Measurements from ENCODE around the gene FADD.
A peak's percentile ranks its signal among the peaks of the same experiment; 100 is the strongest.

FADD gene

GRCh38 chr11:70169632-70170031 lies 33.5 kb upstream of the FADD start:
- Mint-ChIP-seq H3K4me1 (ENCODE audit: low read depth) (no peaks in the 10 kb centered on the region), H3K9me3 (no peaks in the 10 kb centered on the region), H3K4me3 (no peak overlapping the region), H3K27me3 (ENCODE audit: low read depth) (no peaks in the 10 kb centered on the region), H3K27ac (no peak overlapping the region), H3K36me3 (ENCODE audit: low read depth) (no peaks in the 10 kb centered on the region)
- DNase-seq (ENCODE audit: low spot score), result no peak

- no peak overlapping the region for H3K27ac Mint-ChIP-seq
- H3K27me3 Mint-ChIP-seq (ENCODE audit: low read depth), result no peaks in the 10 kb centered on the region
- no peaks in the 10 kb centered on the region for H3K9me3 Mint-ChIP-seq
- no peak overlapping the region for H3K4me3 Mint-ChIP-seq
- no peaks in the 10 kb centered on the region for H3K36me3 Mint-ChIP-seq (ENCODE audit: low read depth)
- no peak for DNase-seq (ENCODE audit: low spot score)
- H3K4me1 Mint-ChIP-seq (ENCODE audit: low read depth), result no peaks in the 10 kb centered on the region
These were observed 32.4 kb upstream of the FADD start for GRCh38 chr11:70170596-70171210.

GRCh38 chr11:70173018-70173417 lies 30.1 kb upstream of the FADD start:
- H3K4me3 Mint-ChIP-seq, result no peak overlapping the region
- no peaks in the 10 kb centered on the region for H3K4me1 Mint-ChIP-seq (ENCODE audit: low read depth)
- H3K36me3 Mint-ChIP-seq (ENCODE audit: low read depth), result no peaks in the 10 kb centered on the region
- H3K27me3 Mint-ChIP-seq (ENCODE audit: low read depth), result no peaks in the 10 kb centered on the region
- H3K27ac Mint-ChIP-seq, result no peak overlapping the region
- H3K9me3 Mint-ChIP-seq, result no peaks in the 10 kb centered on the region
- no peak for DNase-seq (ENCODE audit: low spot score)

DNA sequence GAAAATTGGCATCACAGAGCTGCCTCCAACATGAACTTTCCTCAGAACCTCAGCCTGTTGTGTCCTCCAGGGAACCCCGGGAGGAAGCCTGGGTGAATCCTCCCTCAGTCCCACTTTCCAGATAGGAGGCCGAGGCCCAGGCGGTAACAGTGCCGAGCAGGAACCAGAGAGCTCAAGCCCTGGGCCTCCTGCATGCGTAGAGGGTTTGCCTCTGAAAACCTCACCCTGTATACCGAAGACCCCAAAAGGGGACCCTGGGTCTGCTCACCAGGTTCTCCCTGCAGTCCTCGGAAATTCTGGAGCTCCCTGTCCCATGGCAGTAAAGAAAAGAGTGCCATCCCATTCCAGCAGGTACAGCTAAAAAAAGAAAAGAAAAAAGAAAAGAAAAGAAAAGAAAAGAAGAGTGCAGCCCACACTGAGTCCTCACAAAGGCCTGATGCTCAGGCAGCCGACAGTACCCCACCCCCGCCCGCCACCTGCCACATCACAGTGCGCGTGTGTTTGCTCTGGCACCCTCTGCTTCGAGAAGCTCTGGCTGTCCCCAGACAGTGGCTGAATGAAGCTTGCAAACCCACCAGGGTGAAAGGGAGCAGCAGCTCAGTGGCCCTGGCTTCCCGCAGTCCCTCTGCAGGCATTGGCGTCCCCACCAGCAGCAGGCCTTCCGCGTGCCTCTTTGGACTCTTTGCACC lies 28.4 kb upstream of the FADD start:
- Mint-ChIP-seq H3K4me1 (ENCODE audit: low read depth) (no peaks in the 10 kb centered on the region), H3K36me3 (ENCODE audit: low read depth) (no peaks in the 10 kb centered on the region), H3K27me3 (ENCODE audit: low read depth) (no peaks in the 10 kb centered on the region), H3K4me3 (no peak overlapping the region), H3K27ac (no peak overlapping the region), H3K9me3 (no peaks in the 10 kb centered on the region)
- DNase-seq (ENCODE audit: low spot score), result no peak

GRCh38 chr11:70175236-70175698 lies 27.8 kb upstream of the FADD start:
- Mint-ChIP-seq H3K4me3 (no peak overlapping the region), H3K4me1 (ENCODE audit: low read depth) (no peaks in the 10 kb centered on the region), H3K27ac (no peak overlapping the region), H3K9me3 (no peaks in the 10 kb centered on the region), H3K27me3 (ENCODE audit: low read depth) (no peaks in the 10 kb centered on the region), H3K36me3 (ENCODE audit: low read depth) (no peaks in the 10 kb centered on the region)
- no peak for DNase-seq (ENCODE audit: low spot score)

DNA sequence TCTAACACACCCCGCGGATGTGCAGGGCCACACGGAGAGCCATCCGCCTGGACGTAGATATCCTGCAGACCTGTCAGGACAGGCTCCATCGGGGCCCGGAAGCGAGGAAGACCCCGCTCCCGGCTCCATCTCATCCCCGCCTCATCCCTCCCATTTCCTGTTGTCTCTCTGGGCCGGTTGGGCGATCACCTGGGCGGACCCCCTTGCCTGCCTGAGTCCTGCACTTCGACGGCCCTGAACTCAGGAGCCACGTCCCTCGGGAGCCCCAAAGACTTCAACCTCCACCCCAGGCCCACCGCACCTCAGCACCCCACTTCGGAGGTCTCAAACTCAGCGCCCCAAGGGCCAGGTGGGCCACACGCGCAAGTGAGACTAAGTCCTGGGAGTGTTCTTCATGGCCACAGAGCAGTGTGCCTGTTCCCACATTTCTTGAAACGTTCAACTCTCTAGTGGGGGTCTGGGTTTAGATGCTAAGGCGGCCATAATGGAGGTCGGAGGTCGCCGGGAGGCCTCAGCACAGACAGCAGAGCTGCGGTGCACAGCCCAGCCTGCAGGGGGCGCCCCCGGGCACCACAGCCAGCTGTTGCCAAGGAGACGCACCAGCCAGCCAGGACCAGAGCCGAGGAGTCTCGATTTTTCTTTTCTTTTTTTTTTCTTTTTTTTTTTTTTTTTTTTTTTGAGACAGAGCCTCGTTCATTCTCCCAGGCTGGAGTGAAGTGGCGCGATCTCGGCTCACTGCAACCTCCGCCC lies 26.0 kb upstream of the FADD start:
- Mint-ChIP-seq H3K36me3 (ENCODE audit: low read depth) (no peaks in the 10 kb centered on the region), H3K27ac (no peak overlapping the region), H3K9me3 (no peaks in the 10 kb centered on the region), H3K4me3 (no peak overlapping the region), H3K27me3 (ENCODE audit: low read depth) (no peaks in the 10 kb centered on the region), H3K4me1 (ENCODE audit: low read depth) (no peaks in the 10 kb centered on the region)
- DNase-seq (ENCODE audit: low spot score), result peak; percentile 35

GRCh38 chr11:70180906-70181305 lies 22.2 kb upstream of the FADD start:
- DNase-seq (ENCODE audit: low spot score), result no peak
- Mint-ChIP-seq H3K36me3 (ENCODE audit: low read depth) (no peaks in the 10 kb centered on the region), H3K9me3 (no peaks in the 10 kb centered on the region), H3K4me1 (ENCODE audit: low read depth) (no peaks in the 10 kb centered on the region), H3K4me3 (no peak overlapping the region), H3K27me3 (ENCODE audit: low read depth) (no peaks in the 10 kb centered on the region), H3K27ac (no peak overlapping the region)

GRCh38 chr11:70182266-70182665 lies 20.8 kb upstream of the FADD start:
- Mint-ChIP-seq H3K4me1 (ENCODE audit: low read depth) (no peaks in the 10 kb centered on the region), H3K27me3 (ENCODE audit: low read depth) (no peaks in the 10 kb centered on the region), H3K9me3 (no peaks in the 10 kb centered on the region), H3K4me3 (no peak overlapping the region), H3K36me3 (ENCODE audit: low read depth) (no peaks in the 10 kb centered on the region), H3K27ac (no peak overlapping the region)
- DNase-seq (ENCODE audit: low spot score), result no peak

DNA sequence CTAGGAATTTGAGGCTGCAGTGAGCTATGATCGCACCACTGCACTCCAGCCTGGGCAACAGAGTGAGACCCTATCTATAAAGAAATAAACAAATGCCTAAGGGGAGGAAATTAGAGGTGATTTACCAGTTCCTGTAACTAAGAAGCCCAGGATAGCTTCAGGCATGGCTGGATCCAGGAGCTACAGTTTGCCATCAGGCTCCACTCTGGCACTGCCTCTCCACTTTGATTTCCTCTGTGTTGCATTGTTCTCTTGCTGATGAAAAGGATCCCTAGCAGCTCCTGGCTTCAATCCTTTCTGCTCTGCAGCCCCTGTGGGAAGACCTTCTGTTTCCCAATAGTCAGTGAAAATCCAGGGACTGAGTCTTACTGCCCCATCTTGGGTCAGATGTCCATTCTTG lies 20.1 kb upstream of the FADD start:
- no peak overlapping the region for H3K4me3 Mint-ChIP-seq
- no peaks in the 10 kb centered on the region for H3K4me1 Mint-ChIP-seq (ENCODE audit: low read depth)
- no peak overlapping the region for H3K27ac Mint-ChIP-seq
- no peaks in the 10 kb centered on the region for H3K36me3 Mint-ChIP-seq (ENCODE audit: low read depth)
- H3K9me3 Mint-ChIP-seq, result no peaks in the 10 kb centered on the region
- DNase-seq (ENCODE audit: low spot score), result no peak
- H3K27me3 Mint-ChIP-seq (ENCODE audit: low read depth), result no peaks in the 10 kb centered on the region

DNA sequence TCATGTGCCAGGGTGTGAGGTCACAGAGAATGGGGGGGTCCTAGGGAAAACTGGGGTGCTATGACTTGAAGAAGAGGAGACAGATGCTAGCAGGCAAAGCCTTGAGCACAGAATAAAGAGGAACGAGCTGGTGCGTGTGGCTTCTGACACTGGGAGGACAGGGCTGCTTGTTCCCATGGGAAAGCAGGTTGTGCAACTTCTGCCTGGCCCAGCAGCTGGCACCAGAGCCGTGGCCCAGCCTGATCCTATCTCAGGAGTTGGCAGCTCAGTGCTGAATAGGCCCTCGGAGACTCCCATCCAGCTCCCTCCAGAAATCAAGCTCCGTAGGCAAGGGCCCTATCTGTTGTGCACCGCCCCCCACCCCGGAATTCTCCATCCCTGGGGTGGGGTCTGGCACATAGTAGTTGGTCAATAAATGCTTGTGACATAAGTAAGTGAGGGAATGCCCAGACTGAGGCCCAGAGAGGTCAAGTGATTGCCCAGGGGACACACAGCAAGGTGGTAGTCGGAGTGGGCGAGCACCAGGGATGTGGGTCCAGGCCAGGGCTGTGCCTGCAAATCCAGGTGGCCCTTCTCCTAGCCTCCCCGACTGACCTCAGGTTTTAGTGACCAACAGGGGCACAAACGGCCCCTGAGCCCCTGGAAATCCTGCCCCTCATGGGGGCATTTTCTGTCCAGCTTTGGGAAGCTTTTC lies 19.5 kb upstream of the FADD start:
- H3K36me3 Mint-ChIP-seq (ENCODE audit: low read depth), result no peaks in the 10 kb centered on the region
- no peaks in the 10 kb centered on the region for H3K9me3 Mint-ChIP-seq
- no peaks in the 10 kb centered on the region for H3K27me3 Mint-ChIP-seq (ENCODE audit: low read depth)
- no peaks in the 10 kb centered on the region for H3K4me1 Mint-ChIP-seq (ENCODE audit: low read depth)
- DNase-seq (ENCODE audit: low spot score), result no peak
- H3K27ac Mint-ChIP-seq, result no peak overlapping the region
- H3K4me3 Mint-ChIP-seq, result no peak overlapping the region

- H3K27me3 Mint-ChIP-seq (ENCODE audit: low read depth), result no peaks in the 10 kb centered on the region
- H3K4me1 Mint-ChIP-seq (ENCODE audit: low read depth), result no peaks in the 10 kb centered on the region
- no peaks in the 10 kb centered on the region for H3K36me3 Mint-ChIP-seq (ENCODE audit: low read depth)
- no peaks in the 10 kb centered on the region for H3K9me3 Mint-ChIP-seq
- no peak for DNase-seq (ENCODE audit: low spot score)
- H3K27ac Mint-ChIP-seq, result no peak overlapping the region
- H3K4me3 Mint-ChIP-seq, result no peak overlapping the region
These were observed 18.7 kb upstream of the FADD start for GRCh38 chr11:70184396-70184795.

DNA sequence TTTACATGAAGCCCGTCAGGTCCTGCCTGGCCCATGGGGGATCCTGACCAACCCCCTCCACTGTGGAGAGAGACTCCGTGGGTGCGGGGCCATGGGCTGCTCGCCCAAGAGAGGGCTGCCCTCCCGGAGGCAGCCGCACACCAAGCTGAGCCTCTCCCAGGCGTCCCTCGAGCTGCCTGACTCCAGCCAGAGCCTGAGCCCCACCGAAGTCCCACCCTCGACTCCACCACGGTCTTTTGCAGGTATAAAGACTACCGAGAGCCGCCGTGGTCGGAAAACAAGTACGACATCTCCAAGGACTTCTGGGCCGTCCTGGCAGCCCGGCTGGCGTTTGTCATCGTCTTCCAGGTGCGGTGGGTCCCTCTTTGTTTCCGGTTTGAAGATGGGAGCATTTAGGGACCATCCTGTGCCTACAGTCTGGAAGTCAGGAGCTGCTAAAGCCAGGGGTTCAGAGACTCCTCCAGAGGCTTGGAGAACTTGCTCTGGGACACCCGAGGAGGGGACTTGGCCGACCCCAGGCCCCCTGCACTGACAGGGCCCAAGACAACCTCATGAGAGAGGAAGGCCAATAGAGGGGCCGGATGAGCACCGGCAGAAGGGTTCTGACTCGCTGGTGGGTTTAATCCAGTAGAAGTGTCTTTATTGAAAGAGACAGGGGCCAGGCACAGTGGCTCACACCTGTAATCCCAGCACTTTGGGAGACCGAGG lies 17.6 kb upstream of the FADD start:
- Mint-ChIP-seq H3K4me1 (ENCODE audit: low read depth) (no peaks in the 10 kb centered on the region), H3K27me3 (ENCODE audit: low read depth) (no peaks in the 10 kb centered on the region), H3K27ac (no peak overlapping the region), H3K9me3 (no peaks in the 10 kb centered on the region), H3K36me3 (ENCODE audit: low read depth) (no peaks in the 10 kb centered on the region), H3K4me3 (no peak overlapping the region)
- no peak for DNase-seq (ENCODE audit: low spot score)

DNA sequence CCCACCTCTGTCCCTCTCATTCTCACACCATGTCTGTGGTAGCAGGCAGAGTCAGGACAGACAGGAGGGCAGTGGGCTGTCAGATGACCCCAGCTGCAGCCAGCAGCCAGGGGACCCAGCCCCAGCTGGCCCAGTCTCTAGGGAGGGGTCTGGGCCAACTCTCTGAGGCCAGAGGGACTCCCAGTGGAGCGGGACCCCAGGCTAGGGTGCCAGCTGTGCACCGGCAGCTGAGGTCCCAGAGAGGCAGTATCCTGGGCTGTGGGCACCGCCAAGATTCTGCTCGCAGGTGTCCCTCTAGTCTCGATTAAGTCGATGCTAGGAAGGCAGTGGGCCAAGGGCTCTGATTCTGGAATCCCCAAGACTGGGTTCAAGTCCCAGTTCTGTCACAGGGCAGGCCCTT lies 16.7 kb upstream of the FADD start:
- Mint-ChIP-seq H3K27ac (no peak overlapping the region), H3K36me3 (ENCODE audit: low read depth) (no peaks in the 10 kb centered on the region), H3K27me3 (ENCODE audit: low read depth) (no peaks in the 10 kb centered on the region), H3K9me3 (no peaks in the 10 kb centered on the region), H3K4me1 (ENCODE audit: low read depth) (peaks cover 1% of the 10 kb centered on the region), H3K4me3 (no peak overlapping the region)
- DNase-seq (ENCODE audit: low spot score), result no peak
